Adipose tissue (tissue), 3 donors: ENCODE measurements around the gene CD79B. TPM values are rescaled to one million over a fixed set of nuclear protein-coding genes. Genes with fewer than 3 reads are reported as not detected.

ENCODE experiments used
- H3K27ac ChIP-seq: one replicate; pipeline ENCODE4 v1.5.1; 2013; ENCODE audit warnings: low read depth, low read length
- WGBS, 3 donors: extraction: QIAGEN DNeasy Blood & Tissue Kit; methylation state at CpG; one replicate each; pipeline ENCODE4 v1.1.7; 2013; 5-methylcytosine and 5-hydroxymethylcytosine counted together
- polyA plus RNA-seq, 3 donors: library from polyadenylated mRNA; stranded (reverse); fragments of 200-250 nt; gene quantifications; one replicate each; pipeline ENCODE4 v1.2.3, GENCODE V29; 2013
- donor health status: healthy with polysubstance abuse.
- donor health status: Bipolar disorder and iron deficiency.
- donor health status: healthy.

CD79B gene
- polyA plus RNA-seq, result 1 to 10 TPM; 2.7 to 6.3 (median 5.2) TPM

DNA sequence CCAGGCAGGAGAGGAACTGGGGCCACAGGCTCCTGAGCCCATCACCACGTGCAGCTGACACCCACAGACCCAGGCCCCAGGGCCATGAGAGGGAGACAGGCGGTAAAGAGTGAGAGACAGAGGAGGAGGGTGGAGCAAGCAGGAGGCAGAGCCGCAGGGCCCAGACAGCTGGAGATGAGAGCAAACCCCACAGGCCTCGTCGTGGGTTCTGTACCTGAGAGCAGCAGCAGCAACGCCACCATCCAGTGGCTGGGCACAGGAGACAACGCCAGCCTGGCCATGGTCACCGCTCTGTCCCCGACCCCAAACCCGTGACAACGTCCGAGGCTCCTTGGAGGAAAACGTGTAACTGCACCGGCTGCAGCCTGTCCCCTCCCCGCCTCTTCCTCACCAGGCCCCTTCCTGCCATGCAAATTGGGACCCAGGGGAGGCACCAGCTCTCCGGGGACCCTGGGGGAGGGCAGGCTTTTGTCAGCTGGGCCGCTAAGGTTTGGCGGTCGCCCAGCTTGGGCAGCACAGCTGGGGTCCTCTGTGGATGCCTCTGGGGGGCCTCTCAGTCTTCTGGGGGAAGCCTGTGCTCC, at the start of gene CD79B:
Gene CD79B (minus strand): TSS at position 351 of the 581 bp plus-strand sequence. CDS start 70 bp downstream, at position 281.
- WGBS, 3 donors, result 39 to 72% (median 42%) methylated on average over 19 of the region's 19 CpGs
- H3K27ac ChIP-seq, result no peak within 1 kb of the TSS

DNA sequence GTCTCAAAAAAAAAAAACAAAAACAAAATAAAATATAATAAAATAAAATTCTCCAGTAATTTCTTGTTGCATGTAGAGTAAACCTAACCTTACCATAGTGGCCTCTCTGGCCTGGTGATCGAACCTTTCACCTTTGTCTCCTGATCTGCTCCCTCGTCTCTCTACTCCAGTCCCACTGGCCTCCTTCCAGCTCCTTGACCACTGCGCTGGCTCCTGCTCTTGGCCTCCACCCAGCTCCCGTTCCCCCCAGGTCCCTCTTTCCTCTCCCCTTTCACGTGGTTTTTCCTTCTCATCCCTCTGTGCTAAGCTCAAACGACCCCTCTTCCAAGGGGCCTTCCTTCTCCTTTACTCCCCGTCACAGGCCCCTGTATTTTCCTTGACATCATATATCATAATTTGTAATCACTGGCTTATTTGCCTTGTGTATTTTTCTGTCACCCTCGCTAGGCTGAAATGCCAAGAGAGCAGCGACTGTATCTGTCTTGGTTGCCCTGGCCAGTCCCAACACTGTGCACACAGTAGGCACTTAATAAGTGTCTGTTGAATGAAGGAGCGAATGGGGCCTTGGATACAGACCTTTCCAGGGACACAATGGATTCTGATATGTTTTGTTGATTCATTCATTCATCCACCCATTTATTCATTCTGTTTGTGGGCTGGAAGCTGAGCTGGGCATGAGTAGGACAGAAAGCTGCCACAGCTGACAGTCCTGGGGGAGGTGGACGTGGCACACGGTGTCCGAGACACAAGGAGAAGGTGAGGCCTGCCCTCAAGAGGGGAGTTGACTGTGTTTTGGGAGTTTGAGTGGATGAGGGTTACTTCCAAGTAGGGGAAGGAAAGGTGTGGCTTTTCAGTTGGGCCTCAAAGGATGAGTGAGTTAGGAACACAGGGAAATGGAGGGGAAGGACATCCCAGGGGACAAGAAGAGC, 46.4 kb upstream of the CD79B start:
- H3K27ac ChIP-seq, result no peak overlapping the region
- 67 to 78% (median 76%) methylated on average over 13 of the region's 13 CpGs for WGBS, 3 donors

DNA sequence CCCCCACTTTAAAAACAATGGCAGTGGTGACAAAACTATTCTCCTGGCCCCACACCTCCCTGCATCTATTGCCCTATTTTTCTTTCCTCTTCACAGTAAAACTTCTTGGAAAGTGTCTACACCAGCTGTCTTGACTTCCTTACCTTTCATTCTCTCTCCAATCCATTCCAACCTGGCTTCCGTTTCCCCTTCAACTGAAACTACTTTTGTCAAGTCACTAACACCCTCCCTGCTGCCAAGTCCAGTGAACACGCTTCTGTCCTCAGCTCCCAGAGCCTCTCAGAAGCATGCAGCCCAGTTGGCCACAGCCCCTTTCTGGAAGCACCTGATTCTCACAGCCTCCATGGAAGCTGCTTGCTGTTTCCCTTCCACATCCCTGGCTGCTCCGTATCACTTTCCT, 44.6 kb upstream of the CD79B start:
- 42 to 70% (median 50%) methylated on average over 3 of the region's 3 CpGs for WGBS, 3 donors
- no peak overlapping the region for H3K27ac ChIP-seq

DNA sequence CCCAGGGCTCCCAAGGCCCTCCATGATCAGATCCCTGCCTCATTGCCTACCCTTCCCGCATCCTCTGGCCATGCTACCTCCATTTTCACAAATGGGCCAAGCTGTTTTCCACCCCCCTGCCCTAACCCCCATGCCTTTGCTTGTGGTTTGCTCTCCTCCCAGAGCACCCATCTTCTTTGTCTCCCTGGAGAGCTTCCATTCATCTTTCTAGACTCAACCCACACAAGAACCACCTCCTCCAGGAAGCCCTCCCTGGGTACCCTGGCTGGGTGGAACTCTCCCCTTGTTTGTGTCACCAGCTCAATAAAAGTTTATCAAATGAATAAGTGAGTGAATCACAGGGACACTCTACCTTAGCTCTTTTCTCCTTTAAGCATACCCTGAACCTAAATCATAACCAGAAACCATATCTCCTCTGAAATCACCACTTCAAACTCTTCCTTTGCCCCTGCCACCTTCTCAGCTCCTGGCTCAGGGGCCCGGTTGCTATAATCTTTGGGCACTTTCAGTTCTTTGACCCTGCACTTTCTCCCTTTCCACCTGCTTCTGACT, 43.5 kb upstream of the CD79B start:
- WGBS, 3 donors, result 74 to 93% (median 87%) methylated on average over 2 of the region's 2 CpGs

GRCh38 chr17:63974594-63975192, 42.6 kb upstream of the CD79B start:
- WGBS, 3 donors, result 71 to 75% (median 74%) methylated on average over 10 of the region's 10 CpGs
- H3K27ac ChIP-seq, result no peak overlapping the region

More for the DNA sequence above, 43.5 kb upstream of the CD79B start:
- no peak overlapping the region for H3K27ac ChIP-seq

- H3K27ac ChIP-seq, result no peak overlapping the region
- 74 to 84% (median 81%) methylated on average over 12 of the region's 12 CpGs for WGBS, 3 donors
These were observed 41.9 kb upstream of the CD79B start for GRCh38 chr17:63973930-63974593.

GRCh38 chr17:63973247-63973646, 41.1 kb upstream of the CD79B start:
- 89 to 93% (median 93%) methylated on average over 6 of the region's 6 CpGs for WGBS, 3 donors

DNA sequence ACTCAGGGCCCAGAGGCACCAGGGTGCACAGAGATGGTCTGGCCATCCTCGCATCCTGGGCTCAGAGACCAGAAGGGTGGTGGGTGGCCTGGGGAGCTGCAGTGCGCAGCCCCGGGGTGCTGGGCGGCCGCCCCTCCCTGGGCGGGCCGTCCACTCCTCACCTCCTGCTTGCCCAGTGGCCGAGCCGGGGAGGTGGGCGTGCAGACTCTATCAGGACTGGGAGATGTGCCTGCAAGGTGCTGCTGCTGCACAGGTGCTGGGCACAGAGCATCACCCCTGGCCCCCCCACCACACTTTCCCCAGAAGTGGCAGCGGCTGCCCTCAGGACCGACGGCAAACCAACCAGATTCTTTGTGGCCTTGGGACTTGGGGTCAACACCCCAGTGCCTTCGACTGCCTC, 40.7 kb upstream of the CD79B start, which contains the start of gene SCN4A:
Gene SCN4A (minus strand): TSS at position 123 of the 400 bp plus-strand sequence. CDS start 77 bp downstream, at position 46.
- no peak within 1 kb of the TSS for H3K27ac ChIP-seq
- WGBS, 3 donors, result 87 to 98% (median 96%) methylated on average over 14 of the region's 14 CpGs

More at GRCh38 chr17:63973247-63973646, 41.1 kb upstream of the CD79B start:
- H3K27ac ChIP-seq, result no peak overlapping the region

DNA sequence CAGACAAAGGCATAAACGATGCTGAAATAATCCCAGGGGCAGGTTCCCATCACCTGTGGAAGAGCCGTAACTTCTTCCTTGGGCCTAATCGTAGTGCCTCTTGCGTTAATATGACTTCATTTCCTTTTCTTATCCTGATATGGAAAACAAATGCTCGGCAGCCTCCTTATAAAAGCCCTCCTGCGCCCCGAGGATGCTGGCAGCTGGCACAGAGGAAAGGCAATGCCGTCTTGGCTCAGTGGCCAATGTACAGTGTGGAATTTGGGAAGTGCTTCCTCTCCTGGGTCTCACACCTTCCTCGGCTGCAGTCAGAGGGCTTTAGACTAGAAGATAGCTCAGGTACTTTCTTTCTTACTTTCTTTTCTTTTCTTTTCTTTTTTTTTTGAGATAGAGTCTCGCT, 37.1 kb upstream of the CD79B start:
- 68 to 84% (median 70%) methylated on average over 10 of the region's 10 CpGs for WGBS, 3 donors
- H3K27ac ChIP-seq, result no peak overlapping the region

GRCh38 chr17:63967953-63968352, 35.8 kb upstream of the CD79B start:
- 88 to 90% (median 89%) methylated on average over 19 of the region's 19 CpGs for WGBS, 3 donors
- H3K27ac ChIP-seq, result no peak overlapping the region

DNA sequence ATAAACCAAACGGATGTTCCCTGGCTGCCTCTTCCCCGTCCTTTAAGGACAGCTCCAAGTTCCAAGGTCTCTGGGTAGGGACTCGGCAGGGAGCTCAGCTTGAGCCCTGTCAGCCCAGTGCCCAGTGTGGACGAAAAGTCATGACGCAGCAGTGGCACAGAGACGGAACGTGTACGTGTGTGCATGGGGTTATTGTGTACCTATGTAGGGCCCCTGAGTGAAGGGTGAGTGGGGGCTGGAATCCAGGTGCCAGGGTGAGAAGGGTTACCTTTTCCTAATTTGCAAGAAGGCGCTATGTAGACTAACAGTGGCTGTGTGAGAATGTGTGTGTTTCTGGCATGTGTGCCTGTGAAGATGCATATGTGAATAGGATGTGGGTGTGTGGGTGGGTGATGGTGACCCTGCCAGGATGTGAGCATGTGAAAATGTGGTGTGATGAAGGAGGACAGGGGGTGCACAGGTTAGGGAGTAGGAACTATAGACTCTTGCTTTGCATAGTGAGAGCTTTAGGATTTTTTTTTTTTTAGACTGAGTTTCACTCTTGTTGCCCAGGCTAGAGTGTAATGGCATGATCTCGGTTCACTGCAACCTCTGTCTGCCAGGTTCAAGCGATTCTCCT, 34.6 kb upstream of the CD79B start:
- WGBS, 3 donors, result 67 to 89% (median 88%) methylated on average over 11 of the region's 11 CpGs
- H3K27ac ChIP-seq, result no peak overlapping the region

DNA sequence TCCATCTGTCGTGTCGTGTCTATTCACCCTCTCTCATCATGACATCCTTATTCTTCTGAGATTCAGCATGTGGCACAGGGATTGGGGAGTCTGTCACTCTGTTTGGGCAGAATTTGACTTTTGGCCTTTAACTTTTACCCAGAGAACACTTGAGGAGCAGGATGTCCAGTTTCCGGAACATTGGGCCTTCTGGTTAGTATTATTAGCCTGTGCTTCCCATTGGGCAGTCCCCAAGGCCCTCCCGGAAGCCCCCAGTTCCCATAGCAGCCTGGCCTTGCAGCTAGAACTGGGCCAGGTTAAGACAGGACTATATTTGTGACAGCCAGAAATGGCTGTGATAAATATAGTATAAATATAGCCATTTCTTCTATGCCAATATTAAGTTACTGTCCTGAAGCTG, 31.0 kb upstream of the CD79B start:
- no peak overlapping the region for H3K27ac ChIP-seq
- 67 to 85% (median 74%) methylated on average over 4 of the region's 4 CpGs for WGBS, 3 donors

- 46 to 60% (median 56%) methylated on average over 10 of the region's 10 CpGs for WGBS, 3 donors
- H3K27ac ChIP-seq, result no peak overlapping the region
These were observed 30.2 kb upstream of the CD79B start for GRCh38 chr17:63962298-63962744.

- H3K27ac ChIP-seq, result no peak overlapping the region
- WGBS, 3 donors, result 12 to 19% (median 17%) methylated on average over 33 to 37 of the region's 37 CpGs
These were observed 29.5 kb upstream of the CD79B start for GRCh38 chr17:63961355-63962212.

- 55 to 70% (median 61%) methylated on average over 7 of the region's 7 CpGs for WGBS, 3 donors
- H3K27ac ChIP-seq, result no peak overlapping the region
These were observed 28.3 kb upstream of the CD79B start for GRCh38 chr17:63960430-63960829.

- 61 to 82% (median 65%) methylated on average over 8 to 9 of the region's 9 CpGs for WGBS, 3 donors
- H3K27ac ChIP-seq, result no peak overlapping the region
These were observed 27.9 kb upstream of the CD79B start for GRCh38 chr17:63960006-63960405.
